Endothelial cell (in vitro differentiated cells): ENCODE measurements around the gene ABI3BP. TPM values are rescaled to one million over a fixed set of nuclear protein-coding genes. Genes with fewer than 3 reads are reported as not detected.

ENCODE experiments used
- DNase-seq: peaks from one replicate; pipeline ENCODE4 v3.0.0; 2021; ENCODE audit warnings: low spot score
- H3K27ac Mint-ChIP-seq: one replicate; pipeline ENCODE4 v1.8.0; 2021; ENCODE audit warnings: mixed read lengths, inconsistent platforms; ENCODE audit not compliant: unreplicated experiment
- H3K27me3 Mint-ChIP-seq: one replicate; pipeline ENCODE4 v1.8.0; 2021; ENCODE audit warnings: mild to moderate bottlenecking, moderate library complexity, mixed read lengths, inconsistent platforms; ENCODE audit not compliant: unreplicated experiment
- H3K36me3 Mint-ChIP-seq: one replicate; pipeline ENCODE4 v1.8.0; 2021; ENCODE audit warnings: mild to moderate bottlenecking, low read depth, mixed read lengths, inconsistent platforms; ENCODE audit not compliant: unreplicated experiment
- H3K4me1 Mint-ChIP-seq: one replicate; pipeline ENCODE4 v1.8.0; 2021; ENCODE audit warnings: mild to moderate bottlenecking, mixed read lengths, inconsistent platforms; ENCODE audit not compliant: unreplicated experiment
- H3K4me3 Mint-ChIP-seq: one replicate; pipeline ENCODE4 v1.8.0; 2021; ENCODE audit warnings: mild to moderate bottlenecking, mixed read lengths, inconsistent platforms; ENCODE audit not compliant: unreplicated experiment
- H3K9me3 Mint-ChIP-seq: one replicate; pipeline ENCODE4 v1.8.0; 2021; ENCODE audit warnings: mixed read lengths, inconsistent platforms; ENCODE audit not compliant: unreplicated experiment
- CTCF ChIP-seq: fragments of 200-600 bp; sonication (generic); IDR thresholded peaks from one replicate; pipeline ENCODE4 v1.5.0; 2021; ENCODE audit warnings: antibody characterized with exemption; ENCODE audit not compliant: unreplicated experiment
- long read RNA-seq: library from polyadenylated mRNA; unstranded; transcript quantifications from one replicate; pipeline ENCODE4 v2.0.0, GENCODE V29; 2020; ENCODE audit not compliant: unreplicated experiment
- total RNA-seq: library from RNA; stranded (reverse); fragmentation: NEBNext Ultra II Directional; extraction: Animal tissue kit (Norgen Biotek cat#: 25700); gene quantifications from one replicate; pipeline ENCODE4 v1.2.1, GENCODE V29; 2021; ENCODE audit not compliant: unreplicated experiment

ABI3BP gene
- 0.26 TPM for total RNA-seq
- long read RNA-seq = 0 reads

- Mint-ChIP-seq H3K27me3 (peaks cover 3% of the 10 kb centered on the region), H3K4me3 (no peak within 1 kb of the TSS), H3K27ac (no peak within 1 kb of the TSS), H3K36me3 (no peaks in the 10 kb centered on the region), H3K9me3 (no peaks in the 10 kb centered on the region), H3K4me1 (no peaks in the 10 kb centered on the region)
- peak; percentile 6 for DNase-seq
- TF ChIP-seq CTCF = no peak
Observed at GRCh38 chr3:100993309-100993708, at the start of gene ABI3BP. Gene ABI3BP (minus strand): TSS chr3:100993421. CDS start chr3:100993384, 37 bp downstream.

GRCh38 chr3:101039285-101039684 is 46.1 kb upstream of the ABI3BP start:
- no peaks in the 10 kb centered on the region for H3K36me3 Mint-ChIP-seq
- H3K4me3 Mint-ChIP-seq = no peak overlapping the region
- H3K27me3 Mint-ChIP-seq = no peaks in the 10 kb centered on the region
- no peaks in the 10 kb centered on the region for H3K4me1 Mint-ChIP-seq
- no peak overlapping the region for H3K27ac Mint-ChIP-seq
- no peaks in the 10 kb centered on the region for H3K9me3 Mint-ChIP-seq
- no peak for TF ChIP-seq CTCF
- DNase-seq = no peak

GRCh38 chr3:101038880-101039279 is 45.7 kb upstream of the ABI3BP start:
- no peak for TF ChIP-seq CTCF
- DNase-seq = no peak
- Mint-ChIP-seq H3K4me1 (no peaks in the 10 kb centered on the region), H3K27me3 (no peaks in the 10 kb centered on the region), H3K36me3 (no peaks in the 10 kb centered on the region), H3K9me3 (no peaks in the 10 kb centered on the region), H3K4me3 (no peak overlapping the region), H3K27ac (no peak overlapping the region)

GRCh38 chr3:101038393-101038792 is 45.2 kb upstream of the ABI3BP start:
- Mint-ChIP-seq H3K27me3 (no peaks in the 10 kb centered on the region), H3K27ac (no peak overlapping the region), H3K4me1 (no peaks in the 10 kb centered on the region), H3K4me3 (no peak overlapping the region), H3K9me3 (no peaks in the 10 kb centered on the region), H3K36me3 (no peaks in the 10 kb centered on the region)
- no peak for TF ChIP-seq CTCF
- DNase-seq = no peak

GRCh38 chr3:101037613-101038012 is 44.4 kb upstream of the ABI3BP start:
- no peaks in the 10 kb centered on the region for H3K9me3 Mint-ChIP-seq
- H3K4me3 Mint-ChIP-seq = no peak overlapping the region
- TF ChIP-seq CTCF = no peak
- no peaks in the 10 kb centered on the region for H3K36me3 Mint-ChIP-seq
- no peaks in the 10 kb centered on the region for H3K4me1 Mint-ChIP-seq
- no peaks in the 10 kb centered on the region for H3K27me3 Mint-ChIP-seq
- no peak overlapping the region for H3K27ac Mint-ChIP-seq
- no peak for DNase-seq
